ENCODE results near the gene REV1.
A peak's percentile ranks its signal among the peaks of the same experiment; 100 is the strongest.

Gene REV1

DNA sequence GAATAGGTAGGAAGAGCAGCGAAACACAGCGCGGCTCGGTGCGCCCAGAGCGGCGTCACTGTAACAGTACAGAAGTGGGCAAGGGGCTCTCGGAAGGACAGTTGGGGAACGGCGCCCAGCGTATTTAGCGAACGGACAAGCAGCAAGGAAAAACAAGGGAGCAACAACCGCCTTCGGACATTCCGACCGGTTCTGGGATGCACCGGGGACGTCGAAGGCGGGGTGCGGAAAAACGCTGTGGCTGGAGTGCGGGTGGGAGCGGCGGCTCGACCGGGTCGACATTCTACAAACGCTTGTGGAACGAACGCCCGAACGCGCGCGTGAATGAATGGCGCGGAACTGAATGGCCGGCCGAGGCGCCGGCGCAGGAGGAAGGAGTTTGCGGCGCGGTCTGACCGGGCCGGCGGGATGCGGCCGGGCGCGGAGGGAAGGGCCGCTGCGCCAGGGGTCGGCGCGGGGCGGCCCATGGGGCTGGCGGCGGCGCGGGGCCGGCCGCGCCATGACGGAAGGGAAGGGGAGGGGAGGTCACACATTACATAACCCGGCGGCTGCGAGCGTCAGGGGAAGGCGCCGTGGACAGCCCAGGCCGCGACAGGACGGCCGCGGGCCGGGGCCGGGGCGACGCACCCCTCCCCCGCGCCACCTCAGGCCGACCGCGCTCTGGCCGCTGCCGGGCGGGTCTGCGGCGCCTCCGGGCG is 605 bp downstream of the REV1 start:
- 0 out of 2 replicates have a peak, but pooled peaks have one; percentile 25 for TF ChIP-seq ZEB2 (tag by site-specific recombination; IDR thresholded peaks at IDR 0.05)
- TF ChIP-seq, protein P1, sequence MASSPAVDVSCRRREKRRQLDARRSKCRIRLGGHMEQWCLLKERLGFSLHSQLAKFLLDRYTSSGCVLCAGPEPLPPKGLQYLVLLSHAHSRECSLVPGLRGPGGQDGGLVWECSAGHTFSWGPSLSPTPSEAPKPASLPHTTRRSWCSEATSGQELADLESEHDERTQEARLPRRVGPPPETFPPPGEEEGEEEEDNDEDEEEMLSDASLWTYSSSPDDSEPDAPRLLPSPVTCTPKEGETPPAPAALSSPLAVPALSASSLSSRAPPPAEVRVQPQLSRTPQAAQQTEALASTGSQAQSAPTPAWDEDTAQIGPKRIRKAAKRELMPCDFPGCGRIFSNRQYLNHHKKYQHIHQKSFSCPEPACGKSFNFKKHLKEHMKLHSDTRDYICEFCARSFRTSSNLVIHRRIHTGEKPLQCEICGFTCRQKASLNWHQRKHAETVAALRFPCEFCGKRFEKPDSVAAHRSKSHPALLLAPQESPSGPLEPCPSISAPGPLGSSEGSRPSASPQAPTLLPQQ (tag by site-specific recombination; IDR thresholded peaks at IDR 0.05) = peak; percentile 25; the same call in 1 of the 2 replicates
- TF ChIP-seq ZNF335 (tag by site-specific recombination; conservative IDR thresholded peaks at IDR 0.05) = peak; percentile 50
- TF ChIP-seq ZNF266 (tag by site-specific recombination; IDR thresholded peaks at IDR 0.05; ENCODE audit: low read depth) = no peak
- peak; percentile 42; the same call in 1 of the 2 replicates for TF ChIP-seq ZBTB48 (tag by site-specific recombination; IDR thresholded peaks at IDR 0.05)
- TF ChIP-seq ZNF501 (tag by site-specific recombination; IDR thresholded peaks at IDR 0.05) = 0 out of 2 replicates have a peak, but pooled peaks have one; percentile 40
- TF ChIP-seq ZNF571 (tag by site-specific recombination; IDR thresholded peaks at IDR 0.05) = no peak
- peak; percentile 31; the same call in 1 of the 2 replicates for TF ChIP-seq YY1 (tag by site-specific recombination; IDR thresholded peaks at IDR 0.05)
- TF ChIP-seq ZNF560 (tag by site-specific recombination; IDR thresholded peaks at IDR 0.05; ENCODE audit: borderline replicate concordance) = no peak
- TF ChIP-seq, protein P2, sequence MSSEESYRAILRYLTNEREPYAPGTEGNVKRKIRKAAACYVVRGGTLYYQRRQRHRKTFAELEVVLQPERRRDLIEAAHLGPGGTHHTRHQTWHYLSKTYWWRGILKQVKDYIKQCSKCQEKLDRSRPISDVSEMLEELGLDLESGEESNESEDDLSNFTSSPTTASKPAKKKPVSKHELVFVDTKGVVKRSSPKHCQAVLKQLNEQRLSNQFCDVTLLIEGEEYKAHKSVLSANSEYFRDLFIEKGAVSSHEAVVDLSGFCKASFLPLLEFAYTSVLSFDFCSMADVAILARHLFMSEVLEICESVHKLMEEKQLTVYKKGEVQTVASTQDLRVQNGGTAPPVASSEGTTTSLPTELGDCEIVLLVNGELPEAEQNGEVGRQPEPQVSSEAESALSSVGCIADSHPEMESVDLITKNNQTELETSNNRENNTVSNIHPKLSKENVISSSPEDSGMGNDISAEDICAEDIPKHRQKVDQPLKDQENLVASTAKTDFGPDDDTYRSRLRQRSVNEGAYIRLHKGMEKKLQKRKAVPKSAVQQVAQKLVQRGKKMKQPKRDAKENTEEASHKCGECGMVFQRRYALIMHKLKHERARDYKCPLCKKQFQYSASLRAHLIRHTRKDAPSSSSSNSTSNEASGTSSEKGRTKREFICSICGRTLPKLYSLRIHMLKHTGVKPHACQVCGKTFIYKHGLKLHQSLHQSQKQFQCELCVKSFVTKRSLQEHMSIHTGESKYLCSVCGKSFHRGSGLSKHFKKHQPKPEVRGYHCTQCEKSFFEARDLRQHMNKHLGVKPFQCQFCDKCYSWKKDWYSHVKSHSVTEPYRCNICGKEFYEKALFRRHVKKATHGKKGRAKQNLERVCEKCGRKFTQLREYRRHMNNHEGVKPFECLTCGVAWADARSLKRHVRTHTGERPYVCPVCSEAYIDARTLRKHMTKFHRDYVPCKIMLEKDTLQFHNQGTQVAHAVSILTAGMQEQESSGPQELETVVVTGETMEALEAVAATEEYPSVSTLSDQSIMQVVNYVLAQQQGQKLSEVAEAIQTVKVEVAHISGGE (tag by site-specific recombination; conservative IDR thresholded peaks at IDR 0.05; ENCODE audit: low read depth) = 0 out of 2 replicates have a peak, but pooled peaks have one; percentile 30
- no peak for TF ChIP-seq BCL11A (tag by site-specific recombination; IDR thresholded peaks at IDR 0.05; ENCODE audit: low read depth)
- TF ChIP-seq ZNF600 (tag by site-specific recombination; IDR thresholded peaks at IDR 0.05) = peak; percentile 63; the same call in 1 of the 2 replicates
- TF ChIP-seq ZNF2 (tag by site-specific recombination; IDR thresholded peaks at IDR 0.05) = 0 out of 2 replicates have a peak, but pooled peaks have one; percentile 55
- TF ChIP-seq SCRT2 (tag by site-specific recombination; IDR thresholded peaks at IDR 0.05) = peak; percentile 30; the same call in 1 of the 2 replicates
- TF ChIP-seq, protein P3, sequence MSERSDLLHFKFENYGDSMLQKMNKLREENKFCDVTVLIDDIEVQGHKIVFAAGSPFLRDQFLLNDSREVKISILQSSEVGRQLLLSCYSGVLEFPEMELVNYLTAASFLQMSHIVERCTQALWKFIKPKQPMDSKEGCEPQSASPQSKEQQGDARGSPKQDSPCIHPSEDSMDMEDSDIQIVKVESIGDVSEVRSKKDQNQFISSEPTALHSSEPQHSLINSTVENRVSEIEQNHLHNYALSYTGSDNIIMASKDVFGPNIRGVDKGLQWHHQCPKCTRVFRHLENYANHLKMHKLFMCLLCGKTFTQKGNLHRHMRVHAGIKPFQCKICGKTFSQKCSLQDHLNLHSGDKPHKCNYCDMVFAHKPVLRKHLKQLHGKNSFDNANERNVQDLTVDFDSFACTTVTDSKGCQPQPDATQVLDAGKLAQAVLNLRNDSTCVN (tag by site-specific recombination; optimal IDR thresholded peaks at IDR 0.05) = peak; percentile 78
- TF ChIP-seq, protein P4, sequence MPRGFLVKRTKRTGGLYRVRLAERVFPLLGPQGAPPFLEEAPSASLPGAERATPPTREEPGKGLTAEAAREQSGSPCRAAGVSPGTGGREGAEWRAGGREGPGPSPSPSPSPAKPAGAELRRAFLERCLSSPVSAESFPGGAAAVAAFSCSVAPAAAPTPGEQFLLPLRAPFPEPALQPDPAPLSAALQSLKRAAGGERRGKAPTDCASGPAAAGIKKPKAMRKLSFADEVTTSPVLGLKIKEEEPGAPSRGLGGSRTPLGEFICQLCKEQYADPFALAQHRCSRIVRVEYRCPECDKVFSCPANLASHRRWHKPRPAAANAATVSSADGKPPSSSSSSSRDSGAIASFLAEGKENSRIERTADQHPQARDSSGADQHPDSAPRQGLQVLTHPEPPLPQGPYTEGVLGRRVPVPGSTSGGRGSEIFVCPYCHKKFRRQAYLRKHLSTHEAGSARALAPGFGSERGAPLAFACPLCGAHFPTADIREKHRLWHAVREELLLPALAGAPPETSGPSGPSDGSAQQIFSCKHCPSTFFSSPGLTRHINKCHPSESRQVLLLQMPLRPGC (tag by site-specific recombination; IDR thresholded peaks at IDR 0.05) = no peak
- TF ChIP-seq ZNF707 (tag by site-specific recombination; IDR thresholded peaks at IDR 0.05) = no peak
- TF ChIP-seq ZBTB17 (tag by site-specific recombination; IDR thresholded peaks at IDR 0.05) = peak; percentile 86
- Histone ChIP-seq H3K4me1 (ENCODE audit: control insufficient read depth, insufficient read depth, low read length) (peaks cover 22% of the 10 kb centered on the region), H3K9me3 (ENCODE audit: control insufficient read depth, insufficient read depth, low read depth, low read length) (no peaks in the 10 kb centered on the region), H3K4me3 (ENCODE audit: low read depth, low read length) (peak overlapping the region; percentile 65), H3K27ac (ENCODE audit: extremely low read depth, low read depth, low read length) (peak overlapping the region; percentile 87), H3K36me3 (ENCODE audit: control insufficient read depth in 2 of 2, insufficient read depth in 1 of 2, low read length in 2 of 2) (no peaks in the 10 kb centered on the region)
- ChIA-PET POLR2A (no interaction called here), CTCF (no interaction called here)
